Mammary epithelial cell (primary cell): ENCODE results near the gene TMEM132A.

ENCODE experiments used
- CTCF ChIP-seq, 2 donors: IDR thresholded peaks in 1 of 2; conservative IDR thresholded peaks in 1 of 2; 2 replicates each; pipeline ENCODE4 v1.5.1; 2011 to 2012; ENCODE audit warnings: inconsistent platforms in 2 of 2, low read length in 2 of 2, mild to moderate bottlenecking in 2 of 2, control low read depth in 1 of 2, low read depth in 1 of 2; ENCODE audit not compliant: insufficient read depth in 1 of 2; ENCODE audit errors: extremely low read depth in 1 of 2
- EZH2 ChIP-seq: IDR thresholded peaks from 2 replicates; pipeline ENCODE4 v1.6.1; 2012; ENCODE audit warnings: low read length, inconsistent platforms, borderline replicate concordance

GRCh38 chr11:60880643-60881282 is 43.5 kb upstream of the TMEM132A start:
- no peak for TF ChIP-seq EZH2
- TF ChIP-seq CTCF (conservative IDR thresholded peaks at IDR 0.05 in 1 of 2, IDR thresholded peaks at IDR 0.05 in 1 of 2; ENCODE audit: extremely low read depth in 1 of 2, insufficient read depth in 1 of 2, low read depth in 1 of 2, low read length in 2 of 2) = no peak
